ENCODE data around the gene MB21D2.

Gene MB21D2

DNA sequence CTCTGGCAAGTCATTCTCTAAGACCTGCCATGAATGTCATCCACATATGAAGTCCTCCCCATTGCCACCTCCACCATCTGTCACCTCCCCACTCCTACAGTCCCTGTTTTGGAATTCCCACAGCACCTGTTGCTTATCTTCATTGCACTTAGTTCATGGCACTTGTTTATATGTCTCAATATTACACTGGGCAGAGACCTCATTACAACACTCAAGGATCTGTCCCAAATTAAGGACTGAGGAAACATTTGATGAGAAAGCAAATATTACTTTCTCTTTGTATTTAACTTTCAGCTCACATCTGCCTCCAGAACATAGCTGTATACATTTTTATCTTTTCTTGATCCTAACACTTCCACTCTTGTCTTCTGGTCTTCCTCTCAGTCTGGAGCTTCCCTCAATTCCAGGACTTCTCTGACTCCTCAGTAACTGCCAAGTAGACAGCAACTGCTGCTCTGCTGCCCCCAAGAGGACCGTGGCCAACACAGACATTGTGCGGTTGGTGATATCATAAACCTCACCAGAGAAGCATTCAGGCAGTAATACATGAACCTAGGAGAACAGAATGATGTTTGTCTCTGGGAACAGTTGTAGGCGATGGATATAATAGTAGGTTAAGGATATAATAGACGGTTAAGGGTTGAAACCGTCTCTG is 145.3 kb downstream of the MB21D2 start:
- Histone ChIP-seq H3K4me3 (replicated peaks; ENCODE audit: insufficient read depth, low read length) (no peak overlapping the region), H3K27ac (replicated peaks) (no peak overlapping the region), H3K27me3 (ENCODE audit: insufficient read depth, poor library complexity, severe bottlenecking) (no peaks in the 10 kb centered on the region)
- TF ChIP-seq, protein P1, sequence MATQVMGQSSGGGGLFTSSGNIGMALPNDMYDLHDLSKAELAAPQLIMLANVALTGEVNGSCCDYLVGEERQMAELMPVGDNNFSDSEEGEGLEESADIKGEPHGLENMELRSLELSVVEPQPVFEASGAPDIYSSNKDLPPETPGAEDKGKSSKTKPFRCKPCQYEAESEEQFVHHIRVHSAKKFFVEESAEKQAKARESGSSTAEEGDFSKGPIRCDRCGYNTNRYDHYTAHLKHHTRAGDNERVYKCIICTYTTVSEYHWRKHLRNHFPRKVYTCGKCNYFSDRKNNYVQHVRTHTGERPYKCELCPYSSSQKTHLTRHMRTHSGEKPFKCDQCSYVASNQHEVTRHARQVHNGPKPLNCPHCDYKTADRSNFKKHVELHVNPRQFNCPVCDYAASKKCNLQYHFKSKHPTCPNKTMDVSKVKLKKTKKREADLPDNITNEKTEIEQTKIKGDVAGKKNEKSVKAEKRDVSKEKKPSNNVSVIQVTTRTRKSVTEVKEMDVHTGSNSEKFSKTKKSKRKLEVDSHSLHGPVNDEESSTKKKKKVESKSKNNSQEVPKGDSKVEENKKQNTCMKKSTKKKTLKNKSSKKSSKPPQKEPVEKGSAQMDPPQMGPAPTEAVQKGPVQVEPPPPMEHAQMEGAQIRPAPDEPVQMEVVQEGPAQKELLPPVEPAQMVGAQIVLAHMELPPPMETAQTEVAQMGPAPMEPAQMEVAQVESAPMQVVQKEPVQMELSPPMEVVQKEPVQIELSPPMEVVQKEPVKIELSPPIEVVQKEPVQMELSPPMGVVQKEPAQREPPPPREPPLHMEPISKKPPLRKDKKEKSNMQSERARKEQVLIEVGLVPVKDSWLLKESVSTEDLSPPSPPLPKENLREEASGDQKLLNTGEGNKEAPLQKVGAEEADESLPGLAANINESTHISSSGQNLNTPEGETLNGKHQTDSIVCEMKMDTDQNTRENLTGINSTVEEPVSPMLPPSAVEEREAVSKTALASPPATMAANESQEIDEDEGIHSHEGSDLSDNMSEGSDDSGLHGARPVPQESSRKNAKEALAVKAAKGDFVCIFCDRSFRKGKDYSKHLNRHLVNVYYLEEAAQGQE (IDR thresholded peaks at IDR 0.05; ENCODE audit: insufficient replicate concordance, low read depth): no peak
- DNase-seq (ENCODE audit: low read depth in 1 of 2, low spot score in 1 of 2): no peak

DNA sequence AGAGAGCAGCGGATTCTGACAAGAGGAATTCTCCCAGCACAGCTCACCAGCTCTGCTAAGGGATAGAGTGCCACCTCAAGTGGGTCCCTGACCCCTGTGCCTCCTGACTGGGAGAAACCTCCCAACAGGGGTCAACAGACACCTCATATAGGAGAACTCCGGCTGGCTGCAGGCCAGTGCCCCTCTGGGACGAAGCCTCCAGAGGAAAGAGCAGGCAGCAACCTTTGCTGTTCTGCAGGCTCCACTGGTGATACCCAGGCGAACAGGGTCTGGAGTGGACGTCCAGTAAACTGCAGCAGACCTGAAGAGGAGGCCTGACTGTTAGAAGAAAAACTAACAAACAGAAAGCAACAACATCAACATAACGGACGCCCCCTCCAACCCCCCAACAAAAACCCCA is 159.0 kb downstream of the MB21D2 start:
- no peak for DNase-seq (ENCODE audit: low read depth in 1 of 2, low spot score in 1 of 2)
- no peak overlapping the region for H3K27ac ChIP-seq (replicated peaks)
- no peaks in the 10 kb centered on the region for H3K27me3 ChIP-seq (ENCODE audit: insufficient read depth, poor library complexity, severe bottlenecking)
- TF ChIP-seq, protein P1 (IDR thresholded peaks at IDR 0.05; ENCODE audit: insufficient replicate concordance, low read depth): no peak
- TF ChIP-seq POLR2AphosphoS5 (IDR thresholded peaks at IDR 0.05; ENCODE audit: low read depth) (no peak), GABPA (IDR thresholded peaks at IDR 0.05; ENCODE audit: low read depth) (no peak), CTCF (IDR thresholded peaks at IDR 0.05; ENCODE audit: insufficient read depth, low read length) (no peak), SPI1 (IDR thresholded peaks at IDR 0.05; ENCODE audit: borderline replicate concordance, low read depth) (no peak)
- H3K4me3 ChIP-seq (replicated peaks; ENCODE audit: insufficient read depth, low read length): no peak overlapping the region

GRCh38 chr3:192751148-192751547 is 166.5 kb downstream of the MB21D2 start:
- TF ChIP-seq GABPA (IDR thresholded peaks at IDR 0.05; ENCODE audit: low read depth) (no peak), SPI1 (IDR thresholded peaks at IDR 0.05; ENCODE audit: borderline replicate concordance, low read depth) (no peak), POLR2AphosphoS5 (IDR thresholded peaks at IDR 0.05; ENCODE audit: low read depth) (no peak), CTCF (IDR thresholded peaks at IDR 0.05; ENCODE audit: insufficient read depth, low read length) (no peak)
- TF ChIP-seq, protein P1 (IDR thresholded peaks at IDR 0.05; ENCODE audit: insufficient replicate concordance, low read depth): no peak
- Histone ChIP-seq H3K27ac (replicated peaks) (no peak overlapping the region), H3K27me3 (ENCODE audit: insufficient read depth, poor library complexity, severe bottlenecking) (no peaks in the 10 kb centered on the region), H3K4me3 (replicated peaks; ENCODE audit: insufficient read depth, low read length) (no peak overlapping the region)
- DNase-seq (ENCODE audit: low read depth in 1 of 2, low spot score in 1 of 2): no peak
